ES-I3 (cell line): ENCODE data around the gene SRPK2.
"Not testable (repeated sequence)": the region's sequence is repeated elsewhere in the genome, so short reads cannot be mapped to it uniquely, and the experiment has no call there.

ENCODE experiments used
- H3K36me3 ChIP-seq: 2 replicates; pipeline ENCODE4 v1.6.1; 2013; ENCODE audit warnings: mild to moderate bottlenecking, low read length, control low read depth, moderate library complexity; ENCODE audit not compliant: insufficient read depth
- H3K4me1 ChIP-seq: 2 replicates; pipeline ENCODE4 v1.6.1; 2013; ENCODE audit warnings: mild to moderate bottlenecking, control low read depth, low read length; ENCODE audit not compliant: insufficient read depth
- H3K9ac ChIP-seq: 2 replicates; pipeline ENCODE4 v1.6.1; 2013; ENCODE audit warnings: low read depth, mild to moderate bottlenecking, low read length, moderate library complexity
- H3K9me3 ChIP-seq: 2 replicates; pipeline ENCODE4 v1.6.1; 2013; ENCODE audit warnings: mild to moderate bottlenecking, low read length, moderate library complexity; ENCODE audit not compliant: control insufficient read depth, insufficient read depth

The SRPK2 gene

GRCh38 chr7:105336009-105336408, 52.7 kb downstream of the SRPK2 start:
- no peaks in the 10 kb centered on the region for H3K9me3 ChIP-seq
- H3K36me3 ChIP-seq: peaks cover 3% of the 10 kb centered on the region; the same call in 1 of the 2 replicates
- no peaks in the 10 kb centered on the region for H3K4me1 ChIP-seq
- H3K9ac ChIP-seq: no peak overlapping the region

- not testable (repeated sequence) for H3K4me1 ChIP-seq, H3K36me3 ChIP-seq, H3K9me3 ChIP-seq, H3K9ac ChIP-seq
Measured at GRCh38 chr7:105332661-105333060, 56.1 kb downstream of the SRPK2 start.

- Histone ChIP-seq H3K36me3 (no peaks in the 10 kb centered on the region), H3K9me3 (no peaks in the 10 kb centered on the region), H3K4me1 (no peaks in the 10 kb centered on the region), H3K9ac (no peak overlapping the region)
Measured at GRCh38 chr7:105330526-105330925, 58.2 kb downstream of the SRPK2 start.

- no peaks in the 10 kb centered on the region for H3K9me3 ChIP-seq
- no peak overlapping the region for H3K9ac ChIP-seq
- no peaks in the 10 kb centered on the region for H3K36me3 ChIP-seq
- no peaks in the 10 kb centered on the region for H3K4me1 ChIP-seq
Measured at GRCh38 chr7:105327201-105327600, 61.5 kb downstream of the SRPK2 start.

GRCh38 chr7:105325216-105325904, 63.4 kb downstream of the SRPK2 start:
- Histone ChIP-seq H3K4me1 (no peaks in the 10 kb centered on the region), H3K9ac (no peak overlapping the region), H3K9me3 (no peaks in the 10 kb centered on the region), H3K36me3 (no peaks in the 10 kb centered on the region)

GRCh38 chr7:105324606-105325005, 64.1 kb downstream of the SRPK2 start:
- not testable (repeated sequence) for H3K36me3 ChIP-seq, H3K4me1 ChIP-seq, H3K9ac ChIP-seq

GRCh38 chr7:105323366-105323765, 65.4 kb downstream of the SRPK2 start:
- Histone ChIP-seq H3K9me3 (no peaks in the 10 kb centered on the region), H3K36me3 (no peaks in the 10 kb centered on the region), H3K4me1 (no peaks in the 10 kb centered on the region)

More at GRCh38 chr7:105324606-105325005, 64.1 kb downstream of the SRPK2 start:
- H3K9me3 ChIP-seq: not testable (repeated sequence)

GRCh38 chr7:105322655-105323277, 66.0 kb downstream of the SRPK2 start:
- H3K9ac ChIP-seq: no peak overlapping the region
- H3K4me1 ChIP-seq: no peaks in the 10 kb centered on the region
- no peaks in the 10 kb centered on the region for H3K9me3 ChIP-seq
- H3K36me3 ChIP-seq: no peaks in the 10 kb centered on the region

More at GRCh38 chr7:105323366-105323765, 65.4 kb downstream of the SRPK2 start:
- H3K9ac ChIP-seq: no peak overlapping the region

- no peak overlapping the region for H3K9ac ChIP-seq
- H3K36me3 ChIP-seq: no peaks in the 10 kb centered on the region
Measured at GRCh38 chr7:105321754-105322455, 66.8 kb downstream of the SRPK2 start.

GRCh38 chr7:105320896-105321295, 67.8 kb downstream of the SRPK2 start:
- Histone ChIP-seq H3K36me3 (no peaks in the 10 kb centered on the region), H3K9ac (no peak overlapping the region), H3K9me3 (no peaks in the 10 kb centered on the region), H3K4me1 (no peaks in the 10 kb centered on the region)

More at GRCh38 chr7:105321754-105322455, 66.8 kb downstream of the SRPK2 start:
- no peaks in the 10 kb centered on the region for H3K4me1 ChIP-seq
- H3K9me3 ChIP-seq: no peaks in the 10 kb centered on the region

- no peaks in the 10 kb centered on the region for H3K4me1 ChIP-seq
- no peaks in the 10 kb centered on the region for H3K9me3 ChIP-seq
- no peak overlapping the region for H3K9ac ChIP-seq
- no peaks in the 10 kb centered on the region for H3K36me3 ChIP-seq
Measured at GRCh38 chr7:105319578-105319977, 69.1 kb downstream of the SRPK2 start.

- no peak overlapping the region for H3K9ac ChIP-seq
- H3K9me3 ChIP-seq: no peaks in the 10 kb centered on the region
- H3K4me1 ChIP-seq: no peaks in the 10 kb centered on the region
- H3K36me3 ChIP-seq: no peaks in the 10 kb centered on the region
Measured at GRCh38 chr7:105316578-105317344, 72.0 kb downstream of the SRPK2 start.

- no peak overlapping the region for H3K9ac ChIP-seq
- H3K36me3 ChIP-seq: no peaks in the 10 kb centered on the region
- H3K9me3 ChIP-seq: no peaks in the 10 kb centered on the region
- no peaks in the 10 kb centered on the region for H3K4me1 ChIP-seq
Measured at GRCh38 chr7:105315357-105315756, 73.4 kb downstream of the SRPK2 start.
